GM19023 (cell line): ENCODE results near the gene P2RY14.
"Not testable (repeated sequence)": the region's sequence is repeated elsewhere in the genome, so short reads cannot be mapped to it uniquely, and the experiment has no call there.

Source experiments
- ATAC-seq: cut with Tn5 transposase; IDR thresholded peaks from one replicate; pipeline ENCODE4 v1.9.1; 2021; ENCODE audit warnings: mild to moderate bottlenecking, moderate library complexity; ENCODE audit not compliant: unreplicated experiment

The P2RY14 gene

DNA sequence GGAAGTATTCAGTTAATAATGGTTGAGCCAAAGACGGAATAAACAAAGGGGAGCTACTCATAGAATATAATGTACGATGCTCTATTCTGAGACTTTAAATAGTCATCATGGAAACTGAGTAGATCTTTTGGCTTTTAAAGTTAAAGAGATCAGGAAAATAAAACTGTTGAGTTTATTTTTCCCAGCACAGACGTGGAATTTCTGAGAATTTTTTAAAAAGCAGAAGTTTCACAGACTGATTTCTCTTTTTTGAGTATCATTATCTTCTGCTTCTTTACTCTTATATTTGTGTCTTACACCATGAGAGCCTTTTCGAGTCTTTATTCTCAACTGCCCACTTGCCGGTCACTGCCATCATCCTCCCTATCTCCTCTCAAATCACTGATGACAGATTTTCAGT is 13.2 kb downstream of the P2RY14 start:
- ATAC-seq = no peak

DNA sequence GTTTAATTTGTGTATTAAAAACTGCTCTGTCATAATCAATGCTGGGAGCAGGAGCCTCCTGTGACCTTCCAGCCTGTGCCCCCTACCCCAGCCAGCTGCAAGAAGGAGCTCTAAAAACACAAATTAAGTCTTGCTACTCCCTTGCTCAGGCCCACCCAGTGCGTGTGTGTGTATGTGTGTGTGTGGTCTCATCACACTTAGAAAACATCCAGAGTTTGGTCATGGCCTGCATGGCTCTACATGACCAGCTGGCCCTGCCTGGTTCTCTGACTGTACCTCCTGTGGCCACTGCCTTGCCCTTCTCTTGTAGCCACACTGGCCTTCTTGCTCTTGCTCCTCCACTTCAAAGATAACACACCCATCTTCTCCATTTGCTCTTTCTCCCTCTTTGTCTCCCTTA is 13.7 kb downstream of the P2RY14 start:
- no peak for ATAC-seq

DNA sequence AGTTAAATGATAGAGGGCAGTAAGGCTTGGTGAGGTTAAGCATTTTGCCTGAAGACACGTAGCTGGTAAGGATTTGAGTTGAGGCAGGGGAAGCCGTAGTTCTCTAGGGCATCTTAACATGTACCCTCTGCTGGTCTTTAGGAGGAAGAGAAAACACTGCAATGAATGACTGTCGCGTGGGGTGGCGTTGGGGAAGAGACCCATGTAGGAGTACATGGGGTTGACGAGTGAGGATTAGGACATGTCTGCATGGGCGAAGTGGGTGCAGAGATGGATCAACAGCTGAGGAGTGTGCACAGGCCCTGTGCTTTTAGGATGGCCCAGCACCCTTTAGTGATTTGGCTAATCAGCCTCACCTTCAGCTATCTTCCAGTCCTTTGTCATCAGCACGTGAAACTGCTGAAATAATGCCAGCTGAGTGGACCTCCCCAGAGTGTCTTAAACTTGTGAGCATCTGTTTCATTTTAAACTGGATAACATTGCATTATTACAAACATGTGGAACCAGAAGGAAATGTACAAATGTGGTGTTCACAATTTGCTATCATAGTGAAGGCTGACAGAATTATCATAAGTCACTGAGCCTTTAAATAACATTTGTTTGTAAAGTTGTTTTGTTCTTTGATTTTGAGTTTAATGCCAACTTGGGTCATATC is 15.3 kb downstream of the P2RY14 start:
- ATAC-seq = no peak

DNA sequence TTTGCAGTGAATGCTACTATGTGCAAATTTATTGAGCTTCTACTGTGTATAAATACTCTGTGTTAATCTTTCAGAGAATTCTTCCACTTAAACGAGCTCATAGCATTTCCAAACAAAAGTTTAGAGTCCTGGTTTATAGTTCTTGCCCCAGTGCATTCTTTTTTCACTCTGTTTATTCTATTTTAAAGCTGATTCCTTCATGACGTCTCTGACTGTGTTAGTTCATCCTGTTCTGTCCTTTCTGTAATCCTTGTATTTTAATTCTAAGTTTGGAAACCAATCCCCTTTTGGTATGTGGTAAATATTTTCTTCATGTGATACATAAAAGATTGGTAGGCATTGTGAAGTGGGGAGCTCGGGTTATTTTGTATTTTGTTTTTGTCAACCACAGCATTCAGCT is 18.7 kb downstream of the P2RY14 start:
- ATAC-seq = no peak

DNA sequence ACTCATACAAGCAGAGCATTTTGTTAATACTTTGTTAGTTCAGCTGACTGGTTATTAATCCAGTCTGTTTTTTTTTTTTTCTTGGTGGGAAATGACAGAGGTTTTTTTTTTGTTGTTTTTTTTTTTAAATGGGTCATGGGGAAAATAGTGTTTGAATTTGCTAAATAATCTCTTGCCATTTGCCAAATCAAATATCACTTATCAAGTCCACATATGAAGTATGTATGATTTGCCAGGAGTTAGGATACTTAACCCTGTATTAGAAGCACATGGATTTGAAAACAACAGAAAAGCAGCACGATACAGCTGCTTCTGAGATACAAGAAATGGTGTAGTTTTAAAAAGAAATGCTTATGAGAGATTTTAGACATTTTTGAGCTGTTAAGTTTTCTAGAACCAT is 21.6 kb downstream of the P2RY14 start:
- ATAC-seq = no peak

DNA sequence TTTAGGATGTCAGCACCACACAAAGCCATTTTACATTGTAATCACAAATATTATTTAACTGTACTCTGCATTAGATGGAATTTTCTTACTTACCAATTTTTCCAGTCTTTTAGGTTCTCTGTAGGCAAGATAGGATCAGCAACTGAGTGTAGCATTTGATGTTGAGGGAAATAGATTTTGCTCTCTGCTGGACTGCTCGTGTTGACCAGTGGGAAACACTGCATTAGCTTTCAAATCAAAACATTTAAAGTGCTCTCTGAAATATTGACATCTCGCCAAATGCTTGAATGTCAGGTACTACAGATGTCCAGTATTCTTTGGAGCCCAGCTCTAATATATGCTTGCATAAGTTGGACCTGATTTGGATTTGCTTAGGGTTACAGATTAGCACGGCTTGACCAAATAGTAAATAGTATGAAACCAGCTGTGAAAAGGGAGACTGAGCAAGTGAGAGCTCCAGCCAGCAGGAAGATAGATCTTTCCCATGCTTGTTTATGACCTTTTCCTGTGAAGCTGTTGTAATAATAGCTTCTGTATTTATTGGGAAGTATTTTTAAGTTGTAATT is 29.5 kb downstream of the P2RY14 start:
- ATAC-seq = no peak

DNA sequence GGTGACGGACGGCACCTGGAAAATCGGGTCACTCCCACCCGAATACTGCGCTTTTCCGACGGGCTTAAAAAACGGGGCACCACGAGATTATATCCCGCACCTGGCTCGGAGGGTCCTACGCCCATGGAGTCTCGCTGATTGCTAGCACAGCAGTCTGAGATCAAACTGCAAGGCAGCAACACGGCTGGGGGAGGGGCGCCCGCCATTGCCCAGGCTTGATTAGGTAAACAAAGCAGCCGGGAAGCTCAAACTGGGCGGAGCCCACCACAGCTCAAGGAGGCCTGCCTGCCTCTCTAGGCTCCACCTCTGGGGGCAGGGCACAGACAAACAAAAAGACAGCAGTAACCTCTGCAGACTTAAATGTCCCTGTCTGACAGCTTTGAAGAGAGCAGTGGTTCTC is 36.3 kb downstream of the P2RY14 start:
- not testable (repeated sequence) for ATAC-seq

DNA sequence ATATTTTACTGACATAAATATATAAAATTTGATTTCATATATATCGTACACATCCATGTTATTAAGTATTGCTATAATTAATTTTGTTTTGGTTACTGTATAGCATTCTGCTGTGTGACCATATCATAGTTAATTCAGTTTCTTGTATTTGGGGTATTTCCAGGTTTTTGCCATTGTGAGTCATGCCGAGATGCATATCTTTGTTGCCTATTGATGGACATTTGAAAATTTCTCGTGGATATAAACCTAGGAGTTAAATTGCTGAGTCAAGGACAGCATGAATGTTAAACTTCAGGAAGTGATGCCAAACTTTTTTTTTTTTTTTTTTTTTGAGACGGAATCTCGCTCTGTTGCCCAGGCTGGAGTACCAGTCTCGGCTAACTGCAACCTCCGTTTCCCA is 41.6 kb downstream of the P2RY14 start:
- no peak for ATAC-seq

DNA sequence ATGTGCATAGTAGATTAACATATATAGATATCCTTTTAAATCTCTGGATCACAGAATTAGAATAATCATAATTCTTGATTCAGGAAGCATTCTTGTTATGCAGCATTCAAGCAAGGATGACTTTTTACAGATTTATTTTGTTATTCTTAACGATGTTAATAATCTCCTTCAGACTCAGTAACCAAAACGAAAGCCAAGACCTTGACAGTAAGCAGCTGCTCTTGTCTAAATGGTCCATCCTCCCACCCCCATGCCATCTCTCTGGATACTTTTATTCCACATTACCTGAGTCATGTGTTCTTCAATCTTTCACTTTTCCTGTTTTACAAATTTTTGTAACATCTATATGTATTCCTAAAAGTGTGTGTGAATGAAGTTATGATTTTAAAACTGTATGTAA is 42.0 kb downstream of the P2RY14 start:
- no peak for ATAC-seq

DNA sequence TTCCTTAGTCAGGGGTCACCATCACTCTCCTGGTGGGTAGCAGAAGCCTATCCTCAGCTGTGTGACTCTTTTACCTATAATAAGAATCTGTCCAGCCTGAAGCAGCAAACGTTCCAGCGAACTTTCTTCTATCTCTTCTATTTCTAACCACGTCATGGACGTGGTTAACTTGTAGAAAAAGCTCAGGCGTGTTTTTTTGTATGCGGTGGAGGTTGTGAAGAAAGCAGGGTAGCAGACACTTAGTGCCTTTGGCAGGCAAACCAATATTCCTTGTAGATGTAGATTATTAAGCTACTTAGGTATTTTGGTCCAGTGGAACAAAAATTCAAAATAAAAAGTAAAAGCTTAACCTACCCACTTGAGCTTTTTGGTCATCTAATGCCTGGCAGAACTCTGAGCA is 43.5 kb downstream of the P2RY14 start:
- ATAC-seq = no peak

DNA sequence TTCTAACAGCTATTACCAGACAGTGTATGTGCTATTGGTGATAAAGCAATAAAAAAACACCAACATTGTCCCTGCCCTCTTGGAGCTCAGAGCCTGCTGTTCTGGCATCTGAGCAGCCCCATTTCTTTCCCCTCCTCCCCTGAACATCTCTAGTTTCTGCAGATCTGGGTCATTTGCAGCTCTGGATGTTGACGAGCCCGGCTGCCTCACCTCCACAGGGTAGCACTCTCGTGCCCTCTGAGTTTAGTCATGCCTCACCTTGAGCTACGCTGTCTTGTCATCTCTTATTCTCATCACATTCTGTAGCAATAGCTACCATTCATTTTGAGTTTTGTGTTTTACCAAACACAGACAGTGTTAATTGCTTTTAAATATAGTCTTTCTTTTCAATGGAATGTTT is 45.4 kb downstream of the P2RY14 start:
- ATAC-seq = no peak

DNA sequence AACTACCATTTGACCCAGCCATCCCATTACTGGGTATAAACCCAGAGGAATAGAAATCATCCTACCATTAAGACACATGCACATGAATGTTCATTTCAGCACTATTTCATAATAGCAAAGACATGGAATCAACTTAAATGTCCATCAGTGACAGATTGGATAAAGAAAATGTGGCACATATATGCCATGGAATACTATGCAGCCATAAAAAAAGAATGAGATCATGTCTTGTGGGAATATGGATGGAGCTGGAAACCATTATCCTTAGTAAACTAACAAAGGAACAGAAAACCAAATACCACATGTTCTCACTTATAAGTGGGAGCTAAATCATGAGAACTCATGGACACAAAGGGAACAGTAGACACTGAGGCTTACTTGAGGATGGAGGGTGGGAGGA is 45.9 kb downstream of the P2RY14 start:
- not testable (repeated sequence) for ATAC-seq

DNA sequence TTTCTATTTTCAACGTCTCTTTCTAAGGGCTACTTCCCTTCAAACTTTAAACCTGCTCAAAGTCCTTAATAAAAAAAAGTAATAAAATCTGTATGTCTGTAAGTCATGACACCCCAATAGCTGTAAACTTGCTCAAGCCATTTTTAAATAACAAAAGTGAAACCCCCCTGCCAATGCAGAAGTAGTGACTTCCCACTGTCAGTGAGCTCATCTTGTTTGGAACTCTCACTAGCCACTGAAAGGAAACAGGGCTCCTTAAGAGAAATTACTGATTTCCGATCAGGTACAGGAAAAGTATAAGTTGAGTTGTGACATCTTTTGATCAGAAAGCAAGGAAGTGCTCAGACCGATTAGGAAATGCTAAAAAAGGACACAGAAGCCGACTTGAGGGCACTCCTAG is 47.7 kb downstream of the P2RY14 start:
- ATAC-seq = peak; percentile 44

DNA sequence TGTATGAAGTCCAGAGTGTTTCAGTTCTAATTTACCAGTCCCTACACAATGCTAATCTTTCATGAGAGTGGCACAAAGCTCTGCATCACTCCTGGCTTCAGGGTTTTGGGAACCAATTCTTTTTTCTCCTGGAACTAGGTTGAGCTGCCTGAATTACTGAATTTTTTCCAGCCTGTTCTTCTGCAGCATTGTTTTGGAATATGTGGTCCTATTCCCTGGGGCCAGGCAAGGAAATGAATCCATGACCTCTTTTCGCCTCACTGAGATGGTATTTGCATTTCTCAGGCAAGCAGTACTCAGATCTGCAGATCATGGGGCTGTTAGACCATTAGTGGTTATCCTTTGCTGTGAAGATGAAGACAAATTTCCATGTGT is 49.7 kb downstream of the P2RY14 start:
- peak; percentile 11 for ATAC-seq

DNA sequence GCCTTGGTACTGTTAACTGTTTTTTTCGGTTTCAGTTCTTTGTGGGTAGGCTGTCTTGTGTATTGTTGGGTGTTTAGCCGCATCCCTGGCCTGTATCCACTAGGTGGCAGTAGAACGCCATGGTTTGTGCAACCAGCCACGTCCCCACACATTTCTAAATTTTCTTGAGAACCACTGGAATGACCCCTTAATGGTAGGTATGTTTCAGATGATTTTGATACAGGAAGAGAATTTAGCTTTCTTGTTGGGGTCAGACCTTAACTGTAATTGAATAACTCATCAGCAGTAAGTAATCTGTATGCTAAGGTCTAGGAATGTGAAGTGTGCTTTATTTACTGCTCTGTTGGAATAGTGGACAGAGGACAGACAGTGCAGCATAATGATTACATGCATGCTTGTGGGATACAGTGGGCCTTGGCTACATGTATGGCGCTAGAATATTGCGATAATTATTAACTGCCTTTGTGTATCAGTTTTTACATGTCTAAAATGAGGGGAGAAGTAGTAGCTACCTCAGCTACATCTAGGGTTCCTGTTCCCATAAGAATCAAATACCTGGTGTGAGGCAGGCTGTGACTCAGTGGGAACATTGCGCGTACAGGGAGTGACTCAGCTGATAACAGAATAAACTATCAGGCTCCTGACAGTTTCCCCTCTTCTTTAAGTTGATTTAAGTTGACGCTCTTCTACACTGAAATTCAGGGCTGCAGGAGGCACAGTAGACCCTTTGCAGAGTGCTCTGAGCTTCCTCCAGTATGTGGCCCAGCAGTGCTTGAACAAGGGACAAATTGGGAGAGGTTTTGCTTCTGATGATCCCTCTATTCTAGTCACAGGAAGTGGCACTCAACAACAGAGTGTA is 50.3 kb downstream of the P2RY14 start:
- ATAC-seq = peak; percentile 88

DNA sequence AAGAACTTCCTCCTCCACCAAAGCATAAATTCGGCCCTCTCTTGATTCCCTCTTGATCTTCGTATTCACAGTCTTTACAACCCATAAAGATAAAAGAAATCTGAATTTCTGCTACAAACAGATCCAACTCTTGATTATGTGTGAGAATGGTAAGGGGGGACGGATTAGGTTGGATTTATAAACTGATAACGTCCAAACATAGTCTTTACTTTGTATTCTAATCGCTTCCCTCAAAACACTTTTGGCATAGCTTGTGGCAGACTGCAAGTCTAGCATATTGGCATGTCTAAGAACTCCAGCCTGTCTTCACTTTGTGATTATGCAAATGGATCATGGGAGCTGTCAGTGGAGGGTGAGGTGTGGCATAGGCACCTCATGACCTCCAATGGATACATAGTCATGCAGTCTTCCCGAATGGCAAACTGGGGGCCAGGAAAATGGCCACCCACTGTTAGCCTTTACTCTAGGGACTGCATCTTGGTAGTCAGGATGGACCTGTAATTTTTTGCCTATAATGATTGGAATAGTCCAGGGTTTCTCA is 51.0 kb downstream of the P2RY14 start:
- no peak for ATAC-seq

DNA sequence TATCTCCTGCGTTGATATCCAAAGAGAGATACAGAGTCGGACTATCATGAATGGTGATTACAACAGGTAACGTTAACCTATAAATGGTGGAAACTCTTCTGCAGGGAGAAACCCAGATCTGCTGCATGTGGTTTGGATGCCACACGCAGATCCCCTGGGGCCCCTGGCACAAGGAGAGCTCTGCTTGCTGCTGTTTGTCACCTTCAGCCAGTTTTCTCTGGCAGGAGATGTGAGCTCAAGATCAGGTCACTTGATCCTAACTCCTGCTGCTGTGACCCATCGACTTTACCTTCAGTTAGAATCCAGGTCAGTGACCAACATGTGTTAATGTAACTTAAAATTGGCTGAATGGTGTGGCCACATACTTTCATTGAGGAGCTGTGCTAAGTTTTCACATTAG is 51.5 kb downstream of the P2RY14 start:
- no peak for ATAC-seq

DNA sequence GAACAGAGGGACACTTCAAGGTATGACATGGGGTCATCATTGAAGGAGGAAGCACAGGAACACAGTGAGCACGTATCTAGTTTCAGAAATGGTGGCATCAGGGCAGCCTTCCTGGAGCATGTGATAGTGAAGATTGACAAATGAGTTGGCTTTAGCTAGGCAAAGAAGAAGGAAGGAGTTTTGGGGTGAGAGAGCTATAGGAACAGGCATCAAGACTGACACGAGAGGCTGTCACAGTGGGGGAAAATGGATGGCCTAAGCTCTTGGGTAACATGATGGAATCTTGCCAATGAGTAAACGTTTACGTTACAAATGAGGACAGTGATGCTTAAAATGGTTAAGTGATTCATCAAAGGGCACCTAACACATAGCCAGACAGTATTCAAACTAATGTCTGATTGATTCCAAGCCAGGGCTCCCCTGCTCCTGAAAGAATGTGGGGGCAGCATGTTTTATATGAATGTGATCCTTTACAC is 52.2 kb downstream of the P2RY14 start:
- no peak for ATAC-seq

DNA sequence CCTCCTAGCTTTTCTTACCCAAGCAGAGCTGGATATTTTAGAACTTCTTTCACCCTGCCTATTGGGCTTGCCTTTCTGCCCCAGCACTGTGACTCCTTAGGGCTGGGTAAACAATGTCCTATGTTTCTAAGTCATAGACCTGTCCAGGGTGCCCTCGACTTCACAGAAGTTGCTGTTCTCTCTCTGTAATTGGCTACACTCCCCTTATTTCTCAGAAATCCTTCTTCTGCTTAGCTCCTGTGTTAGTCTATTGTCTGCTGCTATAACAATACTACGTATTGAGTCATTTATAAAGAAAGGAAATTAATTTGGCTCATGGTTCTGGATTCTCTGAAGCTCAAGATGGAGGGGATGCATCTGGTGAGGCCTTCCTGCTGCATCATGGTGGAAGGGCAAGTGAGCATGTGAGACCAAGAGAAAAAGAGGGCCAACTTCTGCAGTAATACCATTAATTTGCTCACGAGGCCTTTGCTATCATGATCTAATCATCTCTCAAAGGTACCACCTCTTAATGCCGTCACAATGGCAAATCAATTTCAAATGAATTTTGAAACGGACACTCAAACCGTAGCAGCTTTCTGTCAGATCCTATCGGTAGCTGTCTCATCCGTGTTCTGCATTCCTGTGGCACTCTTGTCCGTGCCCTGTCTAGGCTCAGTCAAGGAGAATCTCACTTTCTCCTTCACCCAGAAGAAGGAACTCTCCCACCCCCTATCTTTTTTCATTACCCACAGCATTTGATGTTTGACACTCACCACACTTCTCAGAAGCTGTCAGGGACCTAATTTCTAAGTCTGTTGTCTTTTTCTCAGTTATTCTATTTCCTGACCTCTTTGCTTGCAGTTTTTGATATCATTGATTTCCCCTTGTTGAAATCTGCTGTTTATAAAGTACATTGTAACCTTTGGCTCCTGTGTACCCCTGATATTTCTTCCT is 53.0 kb downstream of the P2RY14 start:
- no peak for ATAC-seq

DNA sequence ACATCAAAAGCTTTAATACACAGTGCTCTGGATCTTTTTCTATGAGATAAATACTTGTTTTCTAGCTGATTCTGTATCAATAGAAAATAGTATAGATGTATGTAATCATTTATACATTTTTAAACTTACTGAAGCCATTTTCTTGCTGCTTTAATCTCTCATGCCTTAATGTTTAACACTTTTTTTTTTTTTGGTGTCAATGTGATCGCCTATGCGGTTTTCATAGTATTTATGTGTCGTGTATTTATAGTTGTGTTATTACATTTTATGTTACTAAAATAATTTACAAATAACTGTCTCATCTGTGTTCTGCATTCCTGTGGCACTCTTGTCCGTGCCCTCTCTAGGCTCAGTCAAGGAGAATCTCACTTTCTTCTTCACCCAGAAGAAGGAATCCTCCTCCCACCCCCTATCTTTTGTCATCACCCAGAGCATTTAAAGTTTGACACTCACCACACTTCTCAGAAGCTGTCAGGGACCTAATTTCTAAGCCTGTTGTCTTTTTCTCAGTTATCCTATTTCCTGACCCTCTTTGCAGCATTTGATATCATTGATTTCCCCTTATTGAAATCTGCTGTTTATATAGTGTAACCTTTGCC is 54.0 kb downstream of the P2RY14 start:
- no peak for ATAC-seq
